ENCODE data around the gene MPO.
A peak's percentile ranks its signal among the peaks of the same experiment; 100 is the strongest.

The MPO gene

GRCh38 chr17:58262149-58262548 lies 18.6 kb downstream of the MPO start:
- no peak for DNase-seq

GRCh38 chr17:58254803-58255202 lies 25.9 kb downstream of the MPO start:
- no peak for DNase-seq

- DNase-seq, result no peak
Observed at GRCh38 chr17:58253082-58253481, 27.7 kb downstream of the MPO start.

- DNase-seq, result no peak
Observed at GRCh38 chr17:58252141-58252540, 28.6 kb downstream of the MPO start.

GRCh38 chr17:58250344-58251011 lies 30.3 kb downstream of the MPO start:
- DNase-seq, result no peak

GRCh38 chr17:58249270-58250133 lies 31.2 kb downstream of the MPO start:
- DNase-seq, result peak; percentile 80

GRCh38 chr17:58248955-58249269 lies 31.8 kb downstream of the MPO start:
- DNase-seq, result no peak

- no peak for DNase-seq
Observed at GRCh38 chr17:58247511-58248363, 33.0 kb downstream of the MPO start.

- DNase-seq, result no peak
Observed at GRCh38 chr17:58246781-58247180, 34.0 kb downstream of the MPO start.

- no peak for DNase-seq
Observed at GRCh38 chr17:58246104-58246740, 34.5 kb downstream of the MPO start.

- DNase-seq, result no peak
Observed at GRCh38 chr17:58245428-58246103, 35.2 kb downstream of the MPO start.

GRCh38 chr17:58244963-58245362 lies 35.8 kb downstream of the MPO start:
- DNase-seq, result no peak

GRCh38 chr17:58242171-58242784 lies 38.5 kb downstream of the MPO start:
- no peak for DNase-seq

- no peak for DNase-seq
Observed at GRCh38 chr17:58239987-58240386, 40.7 kb downstream of the MPO start.

GRCh38 chr17:58238147-58238634 lies 42.5 kb downstream of the MPO start, which contains the start of gene LPO:
Gene LPO (plus strand): TSS chr17:58238584. CDS start chr17:58242980, 4,396 bp downstream.
- no peak for DNase-seq

GRCh38 chr17:58236394-58236793 lies 44.3 kb downstream of the MPO start:
- DNase-seq, result no peak

GRCh38 chr17:58235821-58236220 lies 44.9 kb downstream of the MPO start:
- DNase-seq, result no peak

- DNase-seq, result no peak
Observed at GRCh38 chr17:58234512-58234911, 46.2 kb downstream of the MPO start.

GRCh38 chr17:58233543-58233942 lies 47.2 kb downstream of the MPO start:
- DNase-seq, result no peak

GRCh38 chr17:58232707-58233156 lies 48.0 kb downstream of the MPO start:
- DNase-seq, result no peak

GRCh38 chr17:58231641-58232040 lies 49.1 kb downstream of the MPO start:
- no peak for DNase-seq

- DNase-seq, result no peak
Observed at GRCh38 chr17:58229881-58230280, 50.9 kb downstream of the MPO start.
